Measurements from ENCODE around the gene COX5B. TPM values are rescaled to one million over a fixed set of nuclear protein-coding genes. Genes with fewer than 3 reads are reported as not detected.

The COX5B gene
- total RNA-seq, 1 donor from 2014 or later = 276 TPM

DNA sequence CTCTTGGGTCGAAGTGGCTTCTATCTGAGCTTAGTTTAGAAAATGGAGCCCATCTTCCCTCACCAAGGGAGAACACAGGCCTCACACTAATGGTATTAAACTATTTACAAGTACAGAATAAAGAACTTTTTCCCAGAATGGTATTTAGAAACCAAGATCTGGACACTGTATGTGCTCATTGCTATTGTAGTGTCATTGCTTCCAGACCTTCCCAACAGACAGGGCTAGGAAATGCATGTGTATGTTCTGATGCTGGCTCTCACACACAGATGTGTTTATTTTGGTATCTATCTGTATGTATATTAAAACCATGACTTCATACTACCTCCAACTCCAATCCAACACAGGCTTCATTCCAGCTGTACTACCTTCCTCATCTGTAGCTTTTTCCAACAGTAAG lies 8.0 kb downstream of the COX5B start:
- no peak for DNase-seq (ENCODE audit: extremely low read depth, low read depth, low spot score)

DNA sequence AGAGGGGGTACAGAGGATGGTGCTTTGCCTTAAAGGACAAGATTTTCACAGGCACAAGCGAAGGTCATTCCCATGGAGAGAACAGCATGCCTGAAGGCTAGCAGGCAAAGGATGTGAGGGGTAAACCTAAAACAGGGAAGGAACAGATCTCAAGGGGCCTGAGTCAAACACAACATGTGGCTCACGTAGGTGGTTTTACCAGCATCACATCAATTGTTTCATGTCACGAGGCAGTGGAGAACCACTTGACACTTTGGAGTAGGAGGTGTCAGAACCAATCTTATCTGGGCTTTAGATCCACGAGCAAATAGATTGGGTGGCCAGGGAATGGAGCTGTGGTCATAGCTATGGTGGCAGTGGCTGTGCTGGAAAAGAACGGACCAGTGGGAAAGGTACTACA lies 8.4 kb downstream of the COX5B start:
- DNase-seq (ENCODE audit: extremely low read depth, low read depth, low spot score) = no peak

DNA sequence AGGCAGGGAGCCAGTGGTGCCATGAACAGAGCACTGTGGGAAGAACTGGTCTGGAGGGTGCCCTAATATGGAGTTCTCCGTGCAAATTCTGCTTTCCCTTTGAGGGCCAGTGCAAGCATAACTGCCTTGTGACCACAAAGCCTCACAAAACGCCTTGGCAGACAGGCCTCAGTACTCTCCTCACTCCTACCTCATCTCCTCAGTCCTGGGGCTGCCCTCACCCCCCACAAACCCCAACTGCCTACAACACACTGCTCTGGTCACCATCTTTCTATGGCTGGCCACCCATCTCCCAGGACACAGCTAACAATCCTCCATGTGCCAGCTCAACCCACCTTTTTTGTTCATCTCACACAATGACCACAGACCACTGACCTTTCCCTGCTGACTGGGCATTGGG lies 8.9 kb downstream of the COX5B start:
- no peak for DNase-seq (ENCODE audit: extremely low read depth, low read depth, low spot score)

DNA sequence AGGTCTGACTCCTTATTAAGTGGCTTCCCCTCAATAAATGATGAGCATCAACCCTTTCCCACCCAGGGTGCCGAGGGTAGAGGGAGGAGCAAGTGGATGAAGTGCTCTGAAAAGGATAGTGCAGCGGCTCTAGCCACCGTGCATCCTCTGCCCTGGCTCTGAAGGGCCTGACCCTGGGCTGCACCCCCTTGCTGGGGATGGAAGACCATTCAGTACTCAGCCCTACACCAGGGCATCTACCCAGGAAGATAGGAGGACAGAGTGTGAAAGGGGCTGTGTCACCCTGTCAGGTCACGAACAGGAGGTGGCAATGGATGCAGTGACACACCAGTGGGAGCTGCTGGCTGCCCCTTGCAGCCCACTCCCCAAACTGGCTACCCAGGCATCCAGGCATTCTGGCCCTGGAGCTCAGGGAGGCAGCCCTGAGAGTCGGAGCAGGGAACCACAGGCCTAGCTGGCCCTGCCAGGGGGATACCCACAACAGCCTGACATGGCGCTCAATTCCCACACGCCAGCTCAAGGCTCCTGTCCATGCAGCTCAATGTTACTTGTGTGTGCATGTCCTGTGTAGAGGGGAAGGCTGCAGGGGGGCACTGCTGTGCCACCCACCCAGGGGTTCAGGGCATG lies 10.4 kb downstream of the COX5B start:
- DNase-seq (ENCODE audit: extremely low read depth, low read depth, low spot score) = no peak

DNA sequence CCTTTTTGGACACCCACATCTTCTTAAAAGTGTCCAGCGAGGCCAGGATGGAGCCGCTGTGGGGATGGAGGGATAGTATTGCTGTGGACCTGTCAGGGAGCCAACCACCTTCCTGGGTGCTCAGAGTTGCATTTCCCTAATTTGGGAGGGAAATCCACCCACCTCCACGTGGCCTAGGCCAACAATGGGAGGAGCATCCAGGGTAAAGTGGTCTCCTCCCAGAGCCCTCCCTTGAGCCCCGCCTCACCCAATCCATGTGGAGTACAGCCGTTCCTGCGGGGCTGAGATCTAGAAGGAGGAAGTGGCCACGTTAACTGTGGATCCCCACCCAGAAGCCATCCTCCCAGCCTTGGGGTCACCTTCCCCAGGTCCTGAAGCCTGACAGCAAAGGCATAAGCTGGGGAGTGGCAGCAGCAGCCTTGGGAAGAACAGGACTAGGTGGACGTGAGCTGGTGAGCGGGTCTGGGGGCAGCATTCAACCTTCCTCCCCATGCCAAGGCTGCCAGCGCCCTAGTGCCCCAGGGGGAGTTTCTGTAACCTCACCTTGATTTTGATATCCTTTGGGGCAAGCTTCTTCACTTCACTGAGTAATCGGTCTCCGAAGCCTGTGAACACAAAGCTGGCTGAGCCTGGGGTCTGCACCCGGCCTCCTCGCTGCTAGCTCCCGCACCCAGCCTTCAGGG lies 11.2 kb downstream of the COX5B start:
- no peak for DNase-seq (ENCODE audit: extremely low read depth, low read depth, low spot score)

DNA sequence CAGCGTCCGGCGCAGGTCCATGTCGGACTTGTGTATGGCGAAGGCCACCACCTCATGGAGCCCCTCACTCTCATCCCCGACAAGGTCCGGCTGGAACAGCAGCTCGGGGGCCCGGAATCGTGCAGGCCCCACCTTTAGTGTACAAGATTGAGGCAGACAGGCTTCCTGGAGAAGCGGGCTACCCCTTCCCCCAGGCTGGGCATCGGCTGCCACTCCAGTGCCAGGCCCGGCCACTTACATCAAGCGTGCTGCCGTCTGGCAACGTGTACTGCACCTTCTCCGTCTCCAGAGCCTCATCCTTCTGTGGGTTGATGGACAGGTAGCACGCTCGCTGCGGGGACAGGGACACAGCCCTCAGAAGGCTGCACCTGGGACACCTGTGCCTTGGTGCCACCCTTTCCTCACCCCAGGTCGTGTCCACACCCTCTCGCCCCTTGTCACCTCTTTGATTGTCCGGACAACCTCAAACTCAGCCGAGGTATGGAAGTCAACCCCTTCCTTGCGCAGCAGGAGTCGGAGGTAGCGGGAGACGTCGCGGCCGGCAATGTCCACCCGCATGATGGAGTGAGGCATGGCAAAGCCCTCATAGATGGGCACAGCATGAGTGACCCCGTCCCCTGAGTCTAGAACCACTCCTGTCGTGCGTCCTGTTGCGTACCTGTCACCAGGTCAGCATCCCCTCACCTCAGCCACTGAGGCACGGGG lies 12.3 kb downstream of the COX5B start:
- DNase-seq (ENCODE audit: extremely low read depth, low read depth, low spot score) = no peak

DNA sequence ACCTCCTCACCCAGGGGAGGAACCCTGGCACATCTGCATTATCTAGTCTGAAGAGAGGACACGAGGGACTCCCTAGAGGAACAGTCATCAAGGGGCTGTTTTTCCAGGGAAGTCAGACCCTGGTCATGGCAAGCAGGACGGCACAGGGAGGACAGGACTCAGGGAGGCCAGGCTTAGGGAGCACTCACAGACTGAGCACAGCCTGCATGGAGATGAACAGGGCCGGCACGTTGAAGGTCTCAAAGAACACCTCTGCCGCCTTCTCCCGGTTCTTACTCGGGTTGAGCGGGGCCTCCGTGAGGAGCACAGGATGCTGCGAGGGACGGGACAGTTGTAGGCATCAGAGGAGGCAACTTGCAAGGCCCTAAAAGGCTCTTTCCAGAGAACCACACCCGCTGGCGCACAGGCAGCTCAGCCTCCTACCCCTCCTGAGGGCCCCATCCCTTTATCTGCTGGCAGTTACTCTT lies 12.9 kb downstream of the COX5B start:
- no peak for DNase-seq (ENCODE audit: extremely low read depth, low read depth, low spot score)

DNA sequence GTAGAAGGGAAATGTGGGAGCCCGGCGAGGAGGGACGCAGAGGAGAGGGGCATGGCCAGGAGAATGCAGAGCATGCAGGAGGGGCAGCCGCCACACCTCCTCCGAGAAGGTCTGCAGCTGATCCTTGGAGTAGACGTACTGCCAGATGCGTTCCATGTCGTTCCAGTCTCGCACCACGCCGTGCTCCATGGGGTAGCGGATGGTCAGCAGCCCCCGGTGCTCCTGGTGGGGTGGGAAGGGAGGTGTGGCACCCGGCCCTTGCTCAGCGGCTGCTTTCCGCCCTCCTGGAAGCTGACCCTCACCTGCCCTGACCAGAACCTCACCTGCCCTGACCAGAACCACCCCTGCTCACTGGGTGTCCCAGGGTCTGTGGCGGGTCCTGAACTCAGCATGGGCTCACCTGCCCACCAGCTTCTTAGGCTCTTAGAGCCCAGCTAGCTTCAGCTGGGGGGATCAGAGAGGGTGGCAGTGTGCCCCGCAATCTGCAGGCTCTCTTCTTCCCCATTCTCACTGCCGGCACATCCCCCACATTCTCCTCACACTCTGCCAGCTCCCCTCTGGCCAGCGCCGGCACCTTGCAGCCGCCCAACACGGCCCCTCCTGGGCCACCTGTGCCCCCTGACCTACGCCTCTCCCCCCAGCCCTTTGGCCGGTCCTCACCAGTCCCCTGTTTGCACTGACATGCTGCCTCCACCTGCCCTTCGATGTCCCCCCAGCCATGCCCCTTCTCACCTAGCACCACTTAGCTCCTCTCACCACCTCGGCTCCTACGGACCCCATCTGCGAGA lies 13.6 kb downstream of the COX5B start:
- no peak for DNase-seq (ENCODE audit: extremely low read depth, low read depth, low spot score)

DNA sequence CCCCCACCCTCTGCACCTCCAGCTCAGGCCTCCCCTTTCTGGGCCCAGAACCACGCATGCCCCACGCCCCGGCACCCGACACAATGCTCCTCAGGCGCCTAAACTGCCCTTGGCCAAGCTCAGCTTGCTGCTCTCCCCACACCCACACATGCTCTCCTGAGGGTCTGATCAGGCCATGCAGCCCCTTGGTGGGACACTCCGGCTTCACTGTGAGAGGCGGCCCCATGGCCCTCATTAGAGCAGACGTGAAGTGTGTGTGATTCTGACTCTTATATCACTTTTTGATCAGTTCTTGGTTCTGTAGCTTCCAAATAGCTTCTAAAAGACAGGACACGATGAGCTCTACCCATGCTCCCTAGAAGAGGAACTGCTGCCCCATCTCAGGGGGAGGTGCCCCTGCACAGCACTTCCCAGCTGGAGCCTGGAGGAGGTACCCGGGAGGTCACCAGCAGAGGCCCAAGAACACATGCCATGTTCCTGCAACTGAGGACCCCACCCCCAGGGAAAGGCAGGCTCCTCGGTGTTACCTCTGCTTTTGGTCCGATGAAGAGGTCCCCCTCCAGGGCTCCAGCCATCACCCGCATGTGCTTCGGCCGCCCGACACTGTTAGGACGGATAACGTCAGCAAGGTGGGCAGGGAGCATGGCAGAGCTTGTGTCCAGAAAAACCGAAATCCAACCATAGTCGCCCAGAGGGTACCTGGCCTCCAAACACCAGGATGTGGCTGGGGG lies 14.3 kb downstream of the COX5B start:
- no peak for DNase-seq (ENCODE audit: extremely low read depth, low read depth, low spot score)

DNA sequence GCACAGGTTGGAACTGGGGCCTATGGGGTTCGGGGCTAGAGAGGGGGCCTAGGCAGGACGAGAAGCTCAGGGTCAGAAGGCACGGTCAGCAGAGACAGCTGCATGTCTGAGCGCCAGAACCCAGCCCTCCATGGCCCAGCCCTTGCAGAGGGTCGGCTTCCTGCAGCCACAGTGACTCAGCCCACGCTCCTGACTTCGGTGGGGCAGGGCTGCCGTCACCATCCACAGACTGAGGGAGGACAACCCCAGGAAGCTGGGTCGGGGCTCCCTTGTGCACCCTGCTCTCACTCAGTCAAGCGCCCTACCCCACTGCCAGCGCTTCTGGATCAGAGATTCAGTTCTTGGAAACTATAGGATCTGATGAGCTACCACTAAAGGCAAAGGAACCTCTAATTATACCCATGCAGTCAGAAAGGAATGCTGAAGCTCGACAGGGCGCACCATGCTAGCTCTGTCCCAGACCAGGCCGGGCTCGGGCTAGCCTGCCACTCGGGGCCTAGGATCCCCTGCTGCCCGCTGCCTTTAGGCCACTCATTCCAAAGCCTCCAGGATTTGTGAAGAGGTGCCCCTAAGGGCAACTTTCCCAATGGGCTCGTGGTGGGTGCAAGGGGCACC lies 15.0 kb downstream of the COX5B start:
- no peak for DNase-seq (ENCODE audit: extremely low read depth, low read depth, low spot score)

DNA sequence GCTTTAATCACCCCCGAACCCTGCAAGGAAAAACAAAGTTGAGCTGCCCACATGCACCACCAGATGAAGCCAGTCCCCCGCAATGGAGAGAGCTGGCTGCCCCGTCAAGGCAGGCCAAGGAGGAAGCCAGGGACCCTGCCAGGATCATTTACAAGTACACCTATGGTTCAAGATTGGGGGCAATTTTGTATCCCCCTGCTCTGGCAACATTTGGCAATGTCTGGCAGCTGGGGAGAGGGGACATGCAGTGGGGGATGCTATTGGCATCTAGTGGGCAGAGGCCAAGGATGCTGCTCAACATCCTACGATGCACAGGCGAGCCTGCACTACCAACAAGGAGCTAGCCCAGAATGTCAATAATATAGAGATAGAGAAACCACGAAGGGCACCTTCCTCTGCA lies 16.1 kb downstream of the COX5B start:
- no peak for DNase-seq (ENCODE audit: extremely low read depth, low read depth, low spot score)

DNA sequence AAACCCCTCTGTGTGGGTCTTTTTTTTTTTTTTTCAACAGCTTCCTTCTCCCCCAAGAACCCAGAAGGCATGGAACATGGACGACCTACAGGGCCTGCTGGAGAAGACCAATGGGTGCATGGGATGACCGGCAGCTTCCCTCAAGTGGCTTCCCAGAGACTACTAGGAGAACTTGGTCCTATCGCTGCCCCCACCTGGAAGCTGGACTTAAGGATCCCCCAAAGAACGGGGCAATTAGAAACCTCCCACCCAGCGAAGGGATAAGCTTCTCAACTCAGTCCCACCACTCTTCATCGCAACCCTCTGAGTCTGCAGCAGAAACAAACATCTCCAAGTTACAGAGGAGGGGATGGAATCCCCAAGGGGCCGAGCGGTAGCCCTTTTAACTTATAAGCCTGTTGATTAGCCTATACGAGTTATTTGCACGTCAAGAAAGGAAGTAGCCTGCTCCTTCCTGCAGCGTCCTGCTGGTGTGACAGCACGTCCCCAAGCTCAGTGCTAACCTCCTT lies 16.6 kb downstream of the COX5B start:
- DNase-seq (ENCODE audit: extremely low read depth, low read depth, low spot score) = no peak

DNA sequence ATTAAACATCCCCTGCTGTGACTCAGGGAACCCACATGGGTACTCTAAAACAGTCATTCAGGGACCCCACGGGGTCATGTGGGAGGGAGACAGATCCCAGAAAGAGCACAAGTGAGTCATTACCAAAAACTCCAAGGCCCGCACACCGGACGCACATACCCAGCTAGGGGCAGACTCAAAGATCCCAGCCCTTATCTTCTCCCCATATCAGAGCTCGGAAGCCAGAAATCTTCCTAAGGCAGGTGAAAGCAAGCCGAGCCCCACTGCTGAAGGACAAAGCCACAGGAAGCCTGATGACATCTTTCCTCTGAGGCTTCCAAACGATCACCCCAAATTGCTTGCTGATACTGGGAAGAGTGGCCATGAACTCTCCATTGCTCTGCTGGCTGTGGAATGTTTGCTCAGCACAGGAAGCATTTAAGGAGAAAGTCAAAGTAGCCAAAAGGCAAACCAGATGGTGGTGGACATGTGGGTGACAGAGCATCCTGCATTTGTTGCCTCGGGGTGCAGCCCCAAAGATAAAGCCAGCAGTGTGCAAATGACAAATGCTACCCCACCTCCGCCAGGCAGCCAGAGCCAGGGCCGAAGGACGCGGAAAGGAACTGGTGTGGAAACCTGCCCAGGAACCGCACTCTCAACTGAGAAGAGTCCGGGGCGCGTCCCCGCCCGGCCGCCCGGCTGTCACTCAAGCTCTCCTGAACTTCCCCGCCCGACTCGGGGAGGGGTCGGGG lies 17.2 kb downstream of the COX5B start:
- DNase-seq (ENCODE audit: extremely low read depth, low read depth, low spot score) = peak; percentile 14

DNA sequence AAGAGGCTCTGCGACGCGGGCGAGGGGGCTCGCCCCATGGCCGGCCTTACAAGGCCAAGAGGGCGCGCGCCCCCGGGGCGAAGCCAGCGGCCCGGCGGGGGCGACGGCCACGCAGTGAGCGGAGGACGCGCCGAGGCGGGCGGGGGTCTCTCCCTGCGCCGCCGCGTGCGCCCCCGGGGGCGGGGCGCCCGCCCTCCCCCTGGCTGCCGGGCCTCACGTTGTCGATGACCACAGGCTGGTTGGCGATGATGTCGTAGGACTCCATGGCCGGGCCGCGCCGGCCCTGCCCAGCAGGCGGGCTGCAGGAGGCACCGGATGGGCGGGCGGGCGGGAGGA lies 17.7 kb downstream of the COX5B start:
- DNase-seq (ENCODE audit: extremely low read depth, low read depth, low spot score) = no peak

DNA sequence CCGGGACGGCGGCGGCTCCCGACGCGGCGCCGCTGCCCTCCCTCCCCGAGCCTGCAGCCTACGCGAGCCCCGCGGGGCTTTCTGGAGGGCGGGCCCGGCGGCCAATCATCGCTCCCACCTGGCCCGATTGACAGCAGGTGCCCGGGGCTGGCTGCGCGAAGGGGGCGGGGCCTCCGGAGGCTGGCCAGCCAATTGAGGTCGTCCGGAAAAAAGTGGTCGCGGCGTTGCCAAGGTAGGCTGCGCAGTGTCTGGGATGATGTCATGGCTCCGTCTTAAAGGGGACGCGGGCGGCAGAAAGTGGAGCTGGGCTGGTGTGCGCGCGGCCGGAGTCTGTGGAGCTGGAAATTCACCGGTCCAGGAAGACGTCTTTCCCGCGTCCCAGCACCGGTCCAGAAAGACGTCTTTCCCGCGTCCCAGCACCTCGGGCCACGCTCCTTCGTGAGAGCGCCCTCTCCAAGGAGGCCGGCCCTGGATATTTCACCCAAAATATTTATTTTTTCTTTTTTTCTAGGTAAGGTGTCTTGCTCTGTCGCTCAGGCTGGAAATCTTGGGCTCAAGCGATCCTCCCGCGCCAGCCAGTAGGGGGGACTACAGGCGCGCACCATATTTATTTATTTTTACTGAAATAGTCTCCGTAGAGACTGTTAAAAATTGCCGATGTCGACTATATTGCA lies 18.2 kb downstream of the COX5B start, which contains the start of gene ACTR1B:
Gene ACTR1B (minus strand): TSS at position 83 of the 674 bp plus-strand sequence. CDS start 154 bp downstream, outside the sequence.
- DNase-seq (ENCODE audit: extremely low read depth, low read depth, low spot score) = peak; percentile 84

DNA sequence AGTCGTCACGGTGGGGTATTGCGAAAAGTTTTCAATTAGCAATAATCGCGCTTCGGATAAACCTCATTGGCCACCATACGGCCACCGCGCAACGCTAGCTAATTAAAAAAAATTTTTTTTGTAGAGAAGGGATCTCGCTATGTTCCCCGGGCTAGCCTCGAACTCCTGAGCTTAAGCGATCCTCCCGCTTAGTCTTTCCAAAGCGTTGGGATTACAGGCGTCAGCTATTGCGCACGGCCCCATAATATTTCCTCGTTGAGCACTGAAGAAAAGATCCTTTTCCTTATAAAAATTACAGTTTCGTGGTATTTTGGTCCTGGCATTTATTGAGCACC lies 18.7 kb downstream of the COX5B start:
- DNase-seq (ENCODE audit: extremely low read depth, low read depth, low spot score) = no peak

DNA sequence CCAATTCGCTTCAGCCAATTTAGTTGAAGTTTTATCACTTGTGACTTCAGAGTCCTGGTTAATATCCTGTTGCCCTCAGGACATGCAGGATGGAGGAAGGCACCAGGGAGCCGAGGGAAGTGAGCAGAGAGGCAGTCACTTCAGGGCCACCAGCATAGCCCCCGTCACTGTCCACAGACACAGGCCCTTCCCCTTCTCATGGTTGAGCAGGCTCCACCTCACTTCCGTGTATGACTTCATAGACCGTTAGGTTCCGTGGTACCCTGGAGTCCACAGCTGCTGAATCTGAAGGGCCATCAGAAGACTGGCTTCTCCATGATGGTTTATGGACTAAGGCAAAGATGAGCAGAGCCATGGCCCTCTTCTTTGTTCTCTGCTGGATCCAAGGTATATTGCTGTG lies 23.6 kb downstream of the COX5B start, which contains the start of gene C2orf92:
Gene C2orf92 (plus strand): TSS at position 266 of the 400 bp plus-strand sequence. CDS start 76 bp downstream, at position 342.
- DNase-seq (ENCODE audit: extremely low read depth, low read depth, low spot score) = no peak

DNA sequence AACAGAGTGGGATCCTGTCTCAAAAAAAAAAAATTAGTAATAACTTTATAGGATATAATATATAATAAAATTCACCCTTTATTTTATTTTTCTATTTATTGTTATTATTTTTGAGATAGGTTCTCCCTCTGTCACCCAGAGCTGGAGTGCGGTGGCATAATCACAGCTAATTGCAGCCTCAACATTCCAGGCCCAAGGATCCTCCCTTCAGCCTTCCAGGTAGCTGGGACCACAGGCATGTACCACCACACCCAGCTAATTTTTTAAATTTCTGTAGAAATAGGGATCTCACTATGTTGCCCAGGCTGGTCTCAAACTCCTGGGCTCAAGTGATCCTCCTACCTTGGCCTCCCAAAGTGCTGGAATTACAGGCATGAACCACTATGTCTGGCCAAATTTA lies 24.6 kb downstream of the COX5B start:
- DNase-seq (ENCODE audit: extremely low read depth, low read depth, low spot score) = no peak

DNA sequence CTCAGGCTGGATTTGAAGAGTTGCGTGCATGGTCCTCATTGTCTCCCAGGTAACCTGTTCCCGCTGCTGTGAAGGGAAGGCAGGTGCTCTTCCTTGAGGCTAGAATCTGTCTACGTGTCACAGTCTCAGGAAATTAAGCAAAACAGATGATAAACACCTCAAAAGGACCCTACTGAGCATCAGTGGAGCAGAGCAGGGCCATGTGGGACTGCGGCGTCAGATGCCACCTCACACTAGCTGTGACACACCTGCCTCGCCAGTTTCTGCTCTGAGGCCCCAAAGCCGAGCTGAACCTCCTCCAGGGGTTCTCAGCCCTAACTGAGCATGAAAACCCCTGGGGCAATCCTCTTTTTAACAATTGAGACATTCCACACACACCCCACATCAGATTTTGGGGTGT lies 25.7 kb downstream of the COX5B start:
- no peak for DNase-seq (ENCODE audit: extremely low read depth, low read depth, low spot score)

Measured in glomerular endothelial cell (primary cell).